Body of pancreas (tissue), 4 donors: ENCODE data around the gene SLC39A3. TPM values are rescaled to one million over a fixed set of nuclear protein-coding genes. Genes with fewer than 3 reads are reported as not detected.

Experiments
- ATAC-seq: fragments of 150-250 bp; one replicate; pipeline ENCODE4 v1.9.1; 2016
- DNase-seq, 4 donors: peaks; one replicate each; pipeline ENCODE4 v3.0.0-alpha.2; 2019
- H3K27ac ChIP-seq, 4 donors: fragments of 200-600 bp; sonication (generic); 1 replicate in 3 of 4; 2 replicates in 1 of 4; pipeline versions ENCODE4 v1.5.1 to v1.6.1; 2016 to 2019; ENCODE audit warnings: mild to moderate bottlenecking in 1 of 4, mixed read lengths in 1 of 4, moderate library complexity in 1 of 4
- H3K27me3 ChIP-seq, 2 donors: fragments of 200-600 bp; sonication (generic); one replicate each; pipeline ENCODE4 v1.6.0; 2016; ENCODE audit warnings: mild to moderate bottlenecking in 1 of 2
- H3K36me3 ChIP-seq, 2 donors: fragments of 200-600 bp; sonication (generic); replicated peaks in 1 of 2; 2 replicates each; pipeline ENCODE4 v1.5.1; 2016; ENCODE audit warnings: low read depth in 2 of 2; ENCODE audit not compliant: insufficient read depth in 1 of 2
- H3K4me1 ChIP-seq: fragments of 200-600 bp; sonication (generic); one replicate; pipeline ENCODE4 v1.6.0; 2016
- H3K4me3 ChIP-seq, 2 donors: fragments of 200-600 bp; sonication (generic); 1 replicate in 1 of 2; 2 replicates in 1 of 2; pipeline ENCODE4 v1.5.1; 2016 to 2019
- H3K9me3 ChIP-seq, 3 donors: fragments of 200-600 bp; sonication (generic); 1 replicate in 2 of 3; 2 replicates in 1 of 3; pipeline ENCODE4 v1.5.1; 2016
- CTCF ChIP-seq, 7 experiments: fragments of 450-650 bp in 4 of 7; fragments of 200-600 bp in 3 of 7; sonication (generic) in 3 of 7; IDR thresholded peaks; one replicate each; pipeline ENCODE4 v1.5.1; 2016 to 2019; ENCODE audit warnings: antibody characterized with exemption in 7 of 7
- POLR2A ChIP-seq, 3 donors: fragments of 450-650 bp; IDR thresholded peaks; one replicate each; pipeline ENCODE4 v1.6.1; 2016; ENCODE audit warnings: antibody characterized with exemption in 3 of 3, mild to moderate bottlenecking in 2 of 3
- WGBS, 2 donors: methylation state at CpG; one replicate each; pipeline ENCODE4 v1.1.5; 2017; 5-methylcytosine and 5-hydroxymethylcytosine counted together
- intact Hi-C: fragments of 100-400 bp; cut with DNase I; formaldehyde crosslinking; loops from one replicate; pipeline ENCODE4 v1.15.1; 2023
- total RNA-seq, 2 donors: library from RNA; depleted of rRNA; stranded (reverse); fragments of >200 nt; gene quantifications; one replicate each; pipeline ENCODE4 v1.1.0, GENCODE V29; 2016

Gene SLC39A3
- total RNA-seq, 2 donors from 2014 or later, result 36.1 to 48.8 TPM

GRCh38 chr19:2783781-2784145 lies 43.9 kb upstream of the SLC39A3 start:
- H3K27ac ChIP-seq, result peak overlapping the region; percentile 22 to 95 (median 92)
- ATAC-seq (no peak), DNase-seq (no peak)
- no peak for TF ChIP-seq POLR2A (IDR thresholded peaks at IDR 0.05)
- TF ChIP-seq CTCF (IDR thresholded peaks at IDR 0.05), result no peak
- peaks cover 48% of the 10 kb centered on the region for H3K4me1 ChIP-seq
- H3K4me3 ChIP-seq, result no peak overlapping the region
- no peaks in the 10 kb centered on the region for H3K36me3 ChIP-seq
- H3K9me3 ChIP-seq, result no peaks in the 10 kb centered on the region
- no peaks in the 10 kb centered on the region for H3K27me3 ChIP-seq
- WGBS, 2 donors, result 52 to 65% methylated on average over 7 of the region's 7 CpGs
- intact Hi-C loops, result no loop called here

- Histone ChIP-seq H3K4me3 (peak within 1 kb of the TSS; percentile 96 to 97), H3K27ac (peak within 1 kb of the TSS; percentile 59 to 95 (median 92)), H3K36me3 (no peaks in the 10 kb centered on the region), H3K9me3 (no peaks in the 10 kb centered on the region), H3K27me3 (no peaks in the 10 kb centered on the region), H3K4me1 (peaks cover 48% of the 10 kb centered on the region)
- TF ChIP-seq POLR2A (IDR thresholded peaks at IDR 0.05), result peak in 2 of 3 donors; percentile 69 to 78
- peak; percentile 16 to 88 (median 68) for TF ChIP-seq CTCF (IDR thresholded peaks at IDR 0.05)
- WGBS, 2 donors, result 1 to 2% methylated on average over 6 to 68 of the region's 68 CpGs
- ATAC-seq (peak; percentile 89), DNase-seq (peak; percentile 99)
- intact Hi-C loops, result no loop called here
Observed at GRCh38 chr19:2782936-2783780, 43.3 kb upstream of the SLC39A3 start, which contains the start of gene SGTA. TSS of gene SGTA (minus strand) at chr19:2783273. CDS start at chr19:2769068, 14,205 bp downstream.

GRCh38 chr19:2782329-2782935 lies 42.6 kb upstream of the SLC39A3 start:
- ATAC-seq (no peak), DNase-seq (peak in 1 of 4 donors; percentile 16)
- H3K27me3 ChIP-seq, result no peaks in the 10 kb centered on the region
- H3K27ac ChIP-seq, result peak overlapping the region in 3 of 4 donors; percentile 91 to 95 (median 93)
- H3K9me3 ChIP-seq, result no peaks in the 10 kb centered on the region
- peaks cover 48% of the 10 kb centered on the region for H3K4me1 ChIP-seq
- TF ChIP-seq POLR2A (IDR thresholded peaks at IDR 0.05) (no peak), CTCF (IDR thresholded peaks at IDR 0.05) (no peak)
- 0 to 1% methylated on average over 9 to 24 of the region's 24 CpGs for WGBS, 2 donors
- H3K36me3 ChIP-seq, result no peaks in the 10 kb centered on the region
- intact Hi-C loops, result no loop called here
- H3K4me3 ChIP-seq, result peak overlapping the region; percentile 96 to 97

- Histone ChIP-seq H3K27me3 (no peaks in the 10 kb centered on the region), H3K9me3 (no peaks in the 10 kb centered on the region), H3K4me1 (peaks cover 40% of the 10 kb centered on the region), H3K4me3 (no peak overlapping the region), H3K27ac (no peak overlapping the region), H3K36me3 (no peaks in the 10 kb centered on the region)
- ATAC-seq (no peak), DNase-seq (no peak)
- TF ChIP-seq CTCF (IDR thresholded peaks at IDR 0.05), result no peak
- TF ChIP-seq POLR2A (IDR thresholded peaks at IDR 0.05), result no peak
- intact Hi-C loops, result no loop called here
- WGBS, 2 donors, result 79 to 97% methylated on average over 6 to 7 of the region's 7 CpGs
Observed at GRCh38 chr19:2780284-2780683, 40.5 kb upstream of the SLC39A3 start.
